ENCODE measurements around the gene RASSF10.

RASSF10 gene

GRCh38 chr11:12966002-12966401, 43.1 kb upstream of the RASSF10 start:
- TF ChIP-seq CTCF (IDR thresholded peaks at IDR 0.05; ENCODE audit: control insufficient read depth, extremely low read depth, insufficient read depth), result no peak
- no peak overlapping the region for H3K4me3 ChIP-seq (ENCODE audit: low read depth, low read length)
- DNase-seq (ENCODE audit: low read depth), result no peak

- TF ChIP-seq CTCF (IDR thresholded peaks at IDR 0.05; ENCODE audit: control insufficient read depth, extremely low read depth, insufficient read depth), result no peak
Measured at GRCh38 chr11:12968101-12968500, 41.0 kb upstream of the RASSF10 start.

GRCh38 chr11:12968826-12969225, 40.3 kb upstream of the RASSF10 start:
- DNase-seq (ENCODE audit: low read depth), result no peak
- no peak for TF ChIP-seq CTCF (IDR thresholded peaks at IDR 0.05; ENCODE audit: control insufficient read depth, extremely low read depth, insufficient read depth)
- no peak overlapping the region for H3K4me3 ChIP-seq (ENCODE audit: low read depth, low read length)

More at GRCh38 chr11:12968101-12968500, 41.0 kb upstream of the RASSF10 start:
- DNase-seq (ENCODE audit: low read depth), result no peak
- H3K4me3 ChIP-seq (ENCODE audit: low read depth, low read length), result no peak overlapping the region

- H3K4me3 ChIP-seq (ENCODE audit: low read depth, low read length), result no peak overlapping the region
- DNase-seq (ENCODE audit: low read depth), result no peak
- no peak for TF ChIP-seq CTCF (IDR thresholded peaks at IDR 0.05; ENCODE audit: control insufficient read depth, extremely low read depth, insufficient read depth)
Measured at GRCh38 chr11:12971955-12972354, 37.2 kb upstream of the RASSF10 start.

GRCh38 chr11:12973528-12974181, 35.5 kb upstream of the RASSF10 start:
- H3K4me3 ChIP-seq (ENCODE audit: low read depth, low read length), result no peak overlapping the region
- DNase-seq (ENCODE audit: low read depth), result peak; percentile 62
- 0 out of 2 replicates have a peak, but pooled peaks have one; percentile 16 for TF ChIP-seq CTCF (IDR thresholded peaks at IDR 0.05; ENCODE audit: control insufficient read depth, extremely low read depth, insufficient read depth)

- TF ChIP-seq CTCF (IDR thresholded peaks at IDR 0.05; ENCODE audit: control insufficient read depth, extremely low read depth, insufficient read depth), result no peak
- DNase-seq (ENCODE audit: low read depth), result no peak
Measured at GRCh38 chr11:12975195-12975594, 33.9 kb upstream of the RASSF10 start.

More at GRCh38 chr11:12975195-12975594, 33.9 kb upstream of the RASSF10 start:
- H3K4me3 ChIP-seq (ENCODE audit: low read depth, low read length), result no peak overlapping the region

All from LNCaP clone FGC (cell line).